RPMI7951 (cell line): Measurements from ENCODE around the gene SAPCD1. TPM values are rescaled to one million over a fixed set of nuclear protein-coding genes. Genes with fewer than 3 reads are reported as not detected.
"Not testable (repeated sequence)": the region's sequence is repeated elsewhere in the genome, so short reads cannot be mapped to it uniquely, and the experiment has no call there.

ENCODE experiments used
- DNase-seq: peaks from one replicate; pipeline ENCODE4 v3.0.0-alpha.2; 2012; ENCODE audit warnings: low read depth
- total RNA-seq: library from RNA; depleted of rRNA; stranded (reverse); fragments of >200 nt; shearing (Covaris generic); gene quantifications from 2 replicates; pipeline ENCODE4 v1.2.3, GENCODE V29; 2014

The SAPCD1 gene
- total RNA-seq, 1 experiment from 2014 or later: 0.72 TPM

DNA sequence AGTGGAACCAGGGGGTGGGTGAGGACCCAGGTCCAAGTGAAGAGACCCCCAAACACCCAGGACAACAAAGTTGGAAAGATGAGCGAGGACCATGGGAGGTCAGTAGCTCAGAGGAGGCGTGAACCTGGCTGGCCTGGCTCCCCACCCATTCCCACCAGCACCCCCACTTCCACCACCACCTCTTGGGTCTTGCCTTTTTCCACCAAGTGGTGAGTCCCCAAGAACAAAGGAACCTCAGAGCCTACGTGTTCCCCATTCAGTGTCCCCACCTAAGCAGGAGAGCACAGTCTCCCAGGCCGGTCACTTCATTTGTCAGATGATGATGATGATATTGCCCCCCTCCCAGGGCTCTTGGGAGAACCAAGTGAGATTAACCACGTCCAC lies 15.2 kb downstream of the SAPCD1 start:
- no peak for DNase-seq

DNA sequence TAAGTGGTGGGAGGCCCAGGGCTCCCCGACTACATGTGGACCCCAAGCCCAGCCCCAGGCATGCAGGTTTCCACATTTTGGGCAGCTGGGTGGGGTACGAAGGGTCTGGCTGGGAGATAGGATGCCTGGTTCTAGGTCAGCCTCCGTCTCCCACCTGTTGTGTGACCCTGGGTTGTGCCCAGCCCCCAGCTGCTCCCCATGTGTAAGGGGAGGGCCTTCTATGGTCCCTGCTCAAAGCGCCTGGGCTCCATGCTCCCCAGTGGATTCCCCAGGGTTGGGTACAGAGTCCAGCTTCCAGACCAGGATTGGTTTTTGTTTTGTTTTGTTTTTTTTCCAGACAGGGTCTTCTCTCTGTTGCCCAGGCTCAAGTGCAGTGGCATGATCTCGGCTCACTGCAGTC lies 15.7 kb downstream of the SAPCD1 start:
- no peak for DNase-seq

DNA sequence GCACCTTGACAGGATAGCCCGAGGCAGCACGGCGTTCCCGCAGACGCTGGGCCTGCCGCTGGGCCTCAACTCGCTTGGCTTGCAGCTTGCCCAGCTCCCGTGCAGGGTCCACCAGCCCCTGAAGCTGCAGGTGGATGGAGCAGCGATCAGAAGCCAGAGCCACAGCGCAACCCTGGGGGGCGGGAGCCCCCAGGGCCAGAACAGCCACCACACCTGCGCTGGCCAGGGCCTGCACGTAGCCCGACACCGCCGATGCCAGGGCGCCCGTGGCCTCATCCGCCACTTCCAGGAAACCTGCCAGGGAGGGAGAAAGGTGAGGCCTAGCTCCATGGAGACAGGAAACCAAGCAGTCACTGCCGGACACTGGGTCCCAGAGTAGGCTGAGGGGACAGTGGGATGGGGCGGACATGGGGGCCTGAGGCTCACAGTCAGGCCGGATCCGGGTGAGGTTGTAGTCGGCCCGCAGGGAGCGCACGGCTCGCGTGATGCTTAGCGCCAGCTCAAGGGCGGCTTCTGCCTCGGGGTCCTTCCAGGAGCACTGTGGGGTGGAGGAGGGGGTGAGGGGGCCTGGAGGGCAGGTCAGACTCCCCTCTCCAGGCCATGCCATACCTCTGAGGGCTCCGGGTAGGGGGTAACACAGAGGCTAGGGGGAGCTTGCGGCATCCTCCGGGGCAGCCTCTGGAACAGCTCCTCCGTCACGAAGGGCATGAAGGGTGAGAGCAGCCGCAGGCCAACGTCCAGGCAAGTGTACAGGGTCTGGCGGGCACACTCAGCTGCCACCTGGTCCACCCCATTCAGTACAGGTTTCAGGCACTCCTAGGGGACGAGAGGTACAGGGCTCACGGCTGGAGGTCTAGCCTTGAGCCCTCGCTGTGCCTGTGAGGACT lies 16.8 kb downstream of the SAPCD1 start:
- DNase-seq: no peak

DNA sequence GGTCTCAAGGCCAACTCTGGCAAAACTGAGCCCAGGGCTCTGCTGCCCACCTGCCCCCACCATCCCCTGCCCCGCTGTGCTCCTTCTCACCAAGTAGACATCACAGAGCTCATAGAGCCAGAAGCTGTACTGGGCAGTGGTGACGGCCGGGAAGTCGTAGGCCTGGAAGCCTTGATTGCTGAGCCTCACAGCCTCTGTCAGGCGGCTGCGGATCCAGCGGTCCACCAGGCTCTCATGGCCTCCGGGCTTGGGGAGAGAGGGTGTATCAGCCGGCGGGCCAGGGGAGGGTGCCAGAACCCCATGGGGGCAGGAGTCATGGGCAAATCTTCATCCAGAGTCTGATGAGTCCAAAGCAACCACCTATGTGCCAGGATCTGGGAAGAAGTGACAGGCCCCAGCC lies 17.5 kb downstream of the SAPCD1 start:
- DNase-seq: no peak

DNA sequence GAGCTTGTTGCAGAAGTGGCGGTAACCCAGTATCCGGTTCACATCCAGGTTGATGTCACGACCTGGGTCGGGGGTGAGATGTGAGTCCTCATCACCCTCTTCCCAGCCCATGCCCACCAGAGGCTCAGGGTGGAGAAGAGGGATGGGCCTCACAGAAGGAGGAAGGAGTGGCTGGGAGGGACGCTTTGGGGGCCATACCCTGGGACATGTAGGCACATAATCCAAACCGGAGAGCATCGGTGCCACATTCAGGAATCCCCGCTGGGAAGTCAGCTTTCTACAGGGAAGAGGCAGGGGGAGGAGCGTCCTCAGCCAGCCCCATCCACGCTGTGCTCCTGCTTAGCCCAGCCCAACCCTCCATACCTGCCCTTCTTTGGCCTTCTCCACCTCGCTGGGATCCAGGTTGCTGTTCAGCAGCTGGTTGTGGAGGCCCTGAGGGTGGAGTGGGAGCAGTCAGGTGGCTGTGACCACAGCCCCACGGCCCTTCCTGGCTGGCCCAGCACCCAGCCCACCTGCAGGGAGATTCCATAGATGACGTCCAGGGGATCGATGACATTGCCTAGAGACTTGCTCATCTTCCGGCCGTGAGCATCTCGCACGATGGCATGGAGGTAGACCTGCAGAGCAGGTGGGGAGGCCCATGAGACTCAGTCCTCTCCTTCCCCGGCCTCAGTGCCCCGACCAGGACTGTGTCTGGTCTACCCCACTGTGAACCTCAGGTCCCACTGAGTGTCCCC lies 18.2 kb downstream of the SAPCD1 start:
- no peak for DNase-seq

DNA sequence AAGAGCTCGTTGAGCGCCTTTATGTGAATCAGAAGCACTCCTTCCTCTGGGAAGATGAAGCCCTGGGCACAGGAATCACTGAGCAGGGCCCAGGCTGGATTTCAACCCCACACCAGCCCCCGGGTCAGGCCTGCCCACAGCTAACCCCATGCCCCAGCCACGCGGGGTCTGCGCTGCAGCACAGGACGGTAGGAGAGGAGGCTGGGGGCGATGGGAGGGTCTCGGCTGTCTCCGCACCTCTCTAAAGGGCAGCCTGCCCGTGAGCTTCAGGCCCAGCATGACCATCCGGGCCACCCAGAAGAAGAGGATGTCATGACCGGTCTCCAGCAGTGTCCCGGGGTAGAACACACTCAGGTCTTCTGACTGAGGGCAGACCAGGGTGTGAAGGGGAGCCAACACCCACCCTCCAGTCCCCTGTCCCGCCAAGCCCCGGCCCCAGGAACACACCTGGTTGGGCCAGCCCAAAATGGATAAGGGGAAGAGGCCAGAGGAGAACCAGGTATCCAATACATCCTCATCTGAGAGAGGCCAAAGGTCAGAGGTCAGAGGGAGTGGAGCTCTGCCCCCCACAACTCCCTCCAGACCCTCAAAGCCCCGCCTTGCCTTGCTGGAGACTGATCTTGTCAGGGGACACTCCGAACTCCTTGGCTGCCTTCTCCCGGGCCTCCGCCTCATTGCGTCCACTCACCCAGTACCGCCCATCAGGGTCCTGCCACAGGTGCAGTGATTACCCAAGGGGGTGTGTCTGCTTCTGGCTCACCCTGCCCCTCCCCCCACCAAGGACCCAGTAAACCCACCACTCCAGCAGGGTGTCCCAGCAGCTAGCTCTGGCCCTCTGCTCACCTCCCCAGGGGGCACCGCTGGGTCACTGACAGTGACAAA lies 19.0 kb downstream of the SAPCD1 start:
- DNase-seq: no peak

DNA sequence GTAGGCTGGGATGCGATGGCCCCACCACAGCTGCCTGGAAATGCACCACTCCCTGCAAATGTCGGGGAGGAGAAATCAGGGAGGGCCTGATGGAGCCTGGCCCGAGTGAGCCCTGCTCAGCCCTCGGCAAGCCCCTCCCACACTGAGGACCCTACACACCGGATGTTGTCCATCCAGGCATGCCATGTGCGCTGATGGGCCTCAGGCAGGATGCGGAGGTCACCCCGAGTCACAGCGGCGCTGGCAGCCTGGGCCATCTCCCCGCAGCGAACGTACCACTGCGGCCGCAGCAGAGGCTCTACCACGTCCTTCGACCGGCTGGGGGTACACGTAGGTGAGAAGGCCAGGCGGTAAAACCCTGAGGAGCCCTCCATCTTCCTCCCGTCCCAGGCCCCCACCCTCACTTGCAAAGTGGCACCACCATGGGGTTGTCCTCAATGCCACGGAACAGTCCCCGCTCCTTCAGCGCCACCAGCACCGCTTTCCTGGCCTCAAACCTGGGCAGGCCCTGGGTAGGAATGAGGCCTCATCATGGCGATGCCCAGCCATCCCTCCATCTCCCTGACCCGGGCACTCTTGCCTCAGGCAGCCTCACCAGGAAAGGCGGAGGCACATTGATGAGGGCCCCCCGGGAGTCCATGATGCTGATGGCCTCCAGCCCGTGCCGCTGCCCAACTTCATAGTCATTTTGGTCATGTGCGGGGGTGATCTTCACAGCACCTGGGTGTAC lies 19.8 kb downstream of the SAPCD1 start:
- DNase-seq: no peak

DNA sequence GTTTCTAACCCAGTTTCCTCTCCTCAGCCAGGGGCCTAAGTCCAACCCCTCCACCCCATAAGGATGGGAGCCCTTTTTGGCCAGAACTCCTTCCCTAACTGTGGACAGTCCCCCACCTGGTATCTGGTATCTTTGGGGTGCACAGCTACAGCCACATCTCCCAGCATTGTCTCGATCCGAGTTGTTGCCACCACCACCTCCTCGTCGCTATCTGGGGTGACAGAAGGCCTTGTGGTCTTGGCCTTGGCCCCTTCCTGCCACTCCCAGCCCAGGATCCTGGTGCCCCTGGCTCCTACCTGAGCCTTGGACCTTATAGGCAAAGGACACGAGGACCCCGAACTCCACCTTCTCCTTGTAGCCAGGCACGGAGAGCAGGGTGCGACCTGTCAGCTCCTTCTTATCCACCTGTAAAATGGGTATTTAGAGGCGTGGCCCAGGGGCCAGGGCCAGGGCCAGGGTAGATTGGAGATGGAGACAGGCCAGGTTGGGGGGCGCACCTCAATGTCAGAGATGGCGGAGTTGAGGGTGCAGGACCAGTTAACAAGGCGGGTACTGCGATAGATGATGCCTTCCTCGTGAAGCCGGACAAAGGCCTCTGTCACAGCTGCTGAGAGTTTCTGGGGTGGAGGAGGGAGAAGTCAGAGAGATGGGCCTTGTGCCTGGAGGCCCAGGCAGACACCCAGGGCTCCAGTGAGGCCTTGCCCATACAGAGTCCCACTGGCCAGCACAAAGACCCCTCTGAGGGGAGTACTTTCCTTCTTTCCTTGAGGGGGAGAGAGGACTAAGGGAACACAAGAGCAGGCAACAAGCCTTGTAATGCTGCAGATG lies 21.9 kb downstream of the SAPCD1 start:
- no peak for DNase-seq

DNA sequence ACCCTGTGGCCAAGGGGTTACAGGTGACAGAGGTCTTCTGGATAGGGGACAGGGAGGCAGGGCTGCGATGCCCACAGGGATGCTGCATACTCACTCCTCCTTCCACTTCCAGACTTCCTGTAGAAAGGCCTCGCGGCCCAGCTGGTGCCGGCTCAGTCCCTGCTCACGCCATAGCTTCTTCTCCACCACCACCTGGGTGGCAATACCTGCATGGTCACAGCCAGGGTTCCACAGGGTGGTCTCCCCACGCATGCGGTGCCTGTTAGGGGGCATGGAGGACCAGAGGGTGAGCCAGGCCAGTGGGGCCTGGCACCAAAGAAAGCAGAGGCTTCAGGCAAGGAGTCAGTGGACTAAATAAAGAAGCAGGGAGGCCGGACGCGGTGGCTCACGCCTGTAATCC lies 23.0 kb downstream of the SAPCD1 start:
- DNase-seq: no peak

DNA sequence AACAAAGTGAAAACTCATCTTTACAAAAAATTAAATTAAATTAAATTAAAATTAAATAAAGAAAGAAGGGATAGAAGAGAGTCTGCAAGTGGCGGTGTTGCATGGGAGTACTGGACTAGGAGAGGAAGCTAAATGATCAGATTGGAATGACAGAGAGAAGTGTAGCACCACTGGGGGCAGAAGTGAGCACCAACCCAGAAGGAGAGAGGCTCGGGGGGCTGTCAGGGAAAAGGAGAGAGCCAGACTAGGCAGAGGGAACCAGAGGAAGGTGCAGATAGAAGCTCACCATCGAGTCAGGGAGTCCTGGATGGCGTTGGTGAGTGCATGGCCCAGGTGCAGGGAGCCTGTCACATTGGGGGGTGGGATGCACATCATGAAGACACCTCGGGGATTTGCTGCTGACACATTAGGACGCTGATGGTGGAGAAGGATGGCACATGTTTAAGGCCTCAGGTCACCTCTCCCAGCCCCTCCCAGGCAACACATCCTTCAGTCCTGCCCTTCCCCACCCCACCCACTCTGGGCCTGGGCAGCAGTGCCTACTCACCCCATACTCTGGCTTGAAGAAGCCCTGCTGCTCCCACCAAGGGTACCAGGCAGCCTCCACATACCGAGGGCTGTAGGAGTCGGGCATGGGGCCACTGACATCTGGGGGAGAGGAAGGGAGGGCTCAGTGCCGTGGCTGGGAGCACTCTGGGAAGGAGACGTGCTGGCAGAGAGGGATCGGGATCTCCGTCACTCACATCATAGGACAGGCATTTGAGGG lies 29.1 kb downstream of the SAPCD1 start:
- DNase-seq: peak; percentile 49

DNA sequence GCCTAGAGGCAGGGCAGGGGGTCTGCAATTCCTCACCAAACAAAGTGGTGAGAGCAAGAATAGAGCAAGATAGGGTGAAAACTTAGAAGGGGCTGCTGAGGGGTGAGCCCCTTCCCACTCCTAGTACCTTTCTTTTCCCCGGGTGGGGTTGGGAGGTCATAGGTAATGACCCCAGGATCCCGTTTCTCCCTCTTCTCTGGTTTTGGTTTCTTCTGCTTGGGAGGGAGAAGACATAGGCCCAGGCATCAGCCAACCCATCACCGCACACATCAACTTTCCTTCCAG lies 29.6 kb downstream of the SAPCD1 start:
- no peak for DNase-seq

DNA sequence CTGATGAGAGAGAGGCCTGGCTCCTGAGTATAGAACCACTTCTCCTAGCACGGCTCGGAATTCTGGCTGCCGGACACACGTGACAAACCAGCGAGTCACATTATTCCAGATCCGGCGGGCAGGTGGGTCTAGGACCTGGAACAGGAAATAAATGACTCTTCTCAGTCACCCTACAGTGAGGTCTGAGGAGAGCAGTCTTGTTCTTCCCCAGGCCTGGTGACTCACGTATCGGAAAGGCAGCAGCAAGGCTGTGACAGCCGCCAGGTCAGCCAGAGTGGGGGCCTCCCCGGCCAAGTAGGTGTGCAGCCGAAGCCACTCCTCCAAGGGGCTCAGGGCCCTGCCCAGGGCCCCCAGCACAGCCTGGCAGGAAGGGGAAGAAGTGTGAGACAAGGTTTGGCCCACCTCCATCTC lies 30.3 kb downstream of the SAPCD1 start:
- peak; percentile 49 for DNase-seq

DNA sequence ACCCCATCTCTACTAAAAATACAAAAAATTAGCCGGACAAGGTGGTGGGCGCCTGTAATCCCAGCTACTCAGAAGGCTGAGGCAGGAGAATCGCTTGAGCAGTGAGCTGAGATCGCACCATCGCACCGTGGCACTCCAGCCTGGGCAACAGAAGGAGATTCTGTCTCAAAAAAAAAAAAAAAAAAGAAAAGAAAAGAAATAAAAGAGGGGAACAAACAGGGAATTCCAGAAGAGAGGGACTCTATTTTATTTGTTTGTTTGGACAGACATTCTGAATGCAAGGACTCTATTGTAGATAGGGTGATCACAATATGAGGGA lies 31.4 kb downstream of the SAPCD1 start:
- not testable (repeated sequence) for DNase-seq

DNA sequence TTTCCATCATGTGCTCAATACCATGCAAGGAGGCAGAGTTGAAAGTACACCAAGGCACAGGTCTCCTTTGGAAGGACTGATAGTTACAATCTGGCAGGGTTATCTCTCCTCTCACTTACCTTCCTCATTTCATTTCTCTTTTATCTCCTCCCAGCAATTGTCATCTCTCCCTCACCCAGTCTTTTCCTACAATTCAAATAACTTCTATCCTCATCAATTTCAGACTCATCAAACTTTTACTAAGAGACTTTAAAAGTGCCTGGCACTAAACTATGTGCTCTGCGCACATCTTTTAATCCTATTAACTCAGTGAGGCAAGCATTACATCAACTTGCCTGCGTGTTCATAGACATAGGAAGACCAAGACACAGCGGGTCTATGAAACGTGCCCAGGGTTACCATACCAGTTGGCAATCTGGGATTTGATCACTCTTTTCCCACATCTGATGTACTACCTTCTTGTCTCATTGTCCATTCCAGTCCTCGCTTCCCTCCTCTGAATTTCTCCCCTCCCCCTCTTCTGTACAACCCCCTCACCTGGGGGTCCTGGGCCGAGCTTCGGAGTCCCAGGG lies 31.9 kb downstream of the SAPCD1 start:
- DNase-seq: peak; percentile 26

DNA sequence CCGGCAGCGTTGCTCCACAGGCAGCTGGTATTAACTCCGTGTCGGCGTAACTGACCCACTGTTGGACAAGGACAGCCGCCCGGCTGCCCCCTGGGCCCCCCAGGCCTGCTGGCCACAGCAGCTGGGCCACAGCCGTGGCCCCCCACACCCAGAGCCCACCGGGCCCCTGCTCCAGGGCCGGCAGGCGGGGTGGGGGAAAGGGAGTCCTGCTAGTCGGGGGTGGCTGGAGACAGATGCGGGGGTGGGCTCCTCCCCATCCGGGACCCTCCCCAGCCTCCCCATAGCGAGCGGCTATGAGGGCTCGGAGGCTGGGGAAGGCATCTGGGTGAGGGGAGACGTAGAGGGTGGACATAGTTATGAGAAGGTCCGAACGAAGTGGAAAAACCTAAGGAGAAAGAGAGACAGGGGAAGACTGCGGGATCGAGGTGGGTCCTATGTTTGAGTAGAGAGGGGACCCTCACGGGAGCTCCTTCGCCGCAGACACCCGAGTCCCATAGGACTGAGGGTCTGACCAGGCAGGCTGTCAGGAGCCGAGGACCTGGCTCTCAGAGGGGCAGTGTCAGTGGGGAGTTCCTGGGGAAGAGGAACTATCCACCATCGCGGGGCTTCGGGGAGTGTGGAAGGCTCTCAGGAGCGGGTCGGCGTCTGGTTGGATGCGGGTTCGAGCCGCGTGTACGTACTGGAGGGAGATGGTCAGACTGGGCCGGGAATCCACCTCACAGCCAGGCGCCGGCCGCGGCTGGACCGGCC lies 32.6 kb downstream of the SAPCD1 start:
- no peak for DNase-seq

DNA sequence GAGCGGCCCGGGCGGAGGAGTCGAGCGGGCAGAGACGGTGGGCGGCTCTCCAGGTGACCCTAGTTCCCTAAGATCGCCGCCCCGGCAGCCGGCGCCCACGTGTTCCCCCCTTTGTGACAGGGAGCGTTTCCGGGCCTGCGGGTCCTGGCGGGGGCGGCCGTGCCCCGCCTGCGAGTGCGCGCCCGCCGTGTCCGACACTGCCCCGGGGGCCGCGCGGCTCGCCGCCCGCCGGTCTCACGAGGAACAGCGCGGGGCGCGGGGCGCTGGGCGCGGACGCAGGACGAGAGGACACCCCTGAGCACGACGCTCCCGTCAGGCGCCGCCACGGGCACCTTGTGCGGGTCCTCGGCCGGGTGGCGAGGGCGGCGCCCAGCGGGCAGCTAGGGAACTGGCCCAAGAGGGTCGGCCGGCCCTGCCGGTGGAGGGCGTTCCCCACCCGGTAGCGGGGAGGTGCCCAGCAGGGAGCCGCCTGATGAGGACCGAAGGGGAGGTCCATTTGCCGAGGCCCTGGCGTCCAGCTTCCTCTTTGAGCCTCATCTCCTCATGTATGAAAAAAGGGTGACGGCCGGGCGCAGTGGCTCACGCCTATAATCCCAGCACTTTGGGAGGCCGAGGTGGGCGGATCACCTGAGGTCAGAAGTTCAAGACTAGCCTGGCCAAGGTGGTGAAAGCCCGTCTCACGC lies 33.3 kb downstream of the SAPCD1 start, which contains the start of gene VARS1:
Gene VARS1, minus strand, starts transcription at position 137 of the 683 bp plus-strand sequence. CDS start 535 bp downstream, outside the sequence.
- peak; percentile 92 for DNase-seq

DNA sequence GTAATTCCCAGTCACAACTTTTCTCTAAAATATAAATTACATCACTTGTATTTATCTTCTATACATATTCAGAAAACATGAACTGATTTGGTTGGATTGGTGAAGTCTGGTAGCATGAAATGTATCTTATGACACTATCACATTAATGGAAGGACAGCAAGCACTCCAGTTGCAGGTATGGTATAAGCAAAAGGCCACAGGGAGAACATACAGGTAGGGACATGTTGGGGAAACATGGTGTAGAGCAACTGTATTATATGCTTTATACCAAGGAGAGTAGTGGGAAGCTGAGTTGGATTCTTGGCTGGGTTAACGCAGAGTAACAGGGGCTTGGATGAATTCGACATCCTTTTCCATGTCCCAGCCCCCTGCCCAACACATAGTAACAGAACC lies 34.5 kb downstream of the SAPCD1 start:
- no peak for DNase-seq

DNA sequence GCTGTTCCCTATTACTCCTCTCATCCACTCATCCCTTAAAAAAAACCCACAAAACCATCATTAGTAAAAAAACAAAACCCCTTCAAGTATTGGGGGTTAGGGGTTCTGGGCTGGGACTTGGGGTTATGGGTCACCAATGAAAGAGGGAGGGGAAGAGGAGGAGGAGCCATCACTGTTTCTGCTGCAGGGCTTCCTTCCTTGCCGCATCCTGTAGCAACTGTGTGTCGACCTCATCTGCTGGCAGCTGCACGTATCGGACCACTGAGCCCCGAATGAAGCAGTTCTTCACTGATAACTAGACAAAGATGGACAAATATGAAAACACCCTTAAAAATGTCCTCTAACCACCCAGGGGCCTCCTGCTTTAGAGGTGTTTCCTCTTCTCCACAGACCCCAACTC lies 35.1 kb downstream of the SAPCD1 start:
- DNase-seq: no peak
